Measurements from ENCODE around the gene ACSM5.

- no peak for TF ChIP-seq CTCF (IDR thresholded peaks at IDR 0.05)
- no peak for TF ChIP-seq POLR2A (IDR thresholded peaks at IDR 0.05)
These were observed 1.7 kb downstream of the ACSM5 start for GRCh38 chr16:20411055-20411454.
